ENCODE results near the gene WHRN. TPM values are rescaled to one million over a fixed set of nuclear protein-coding genes. Genes with fewer than 3 reads are reported as not detected.

The WHRN gene
- total RNA-seq, 1 experiment from 2014 or later: 0.61 TPM

GRCh38 chr9:114401344-114401743, 103.9 kb downstream of the WHRN start:
- DNase-seq (ENCODE audit: low spot score): no peak

DNA sequence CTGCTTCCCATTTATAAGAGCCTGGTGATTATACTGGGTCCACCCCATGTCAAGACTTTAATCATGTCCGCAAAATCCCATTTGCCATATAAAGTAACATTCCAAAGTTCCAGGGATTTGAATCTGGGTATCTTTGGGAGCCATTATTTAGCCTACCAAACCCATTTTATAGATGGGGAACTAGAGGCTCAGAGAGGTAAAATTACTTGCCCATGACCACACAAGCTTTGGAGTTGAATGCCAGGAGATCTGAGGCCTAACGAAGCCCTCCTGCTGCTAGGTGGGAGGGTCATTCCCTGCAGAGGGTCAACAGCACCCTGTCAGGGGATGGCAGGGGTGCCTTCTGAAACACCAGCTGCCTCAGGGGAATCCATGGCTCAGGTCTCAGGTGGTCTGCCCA, 104.5 kb downstream of the WHRN start:
- no peak for DNase-seq (ENCODE audit: low spot score)

- no peak for DNase-seq (ENCODE audit: low spot score)
Measured at GRCh38 chr9:114400219-114400618, 105.1 kb downstream of the WHRN start.

DNA sequence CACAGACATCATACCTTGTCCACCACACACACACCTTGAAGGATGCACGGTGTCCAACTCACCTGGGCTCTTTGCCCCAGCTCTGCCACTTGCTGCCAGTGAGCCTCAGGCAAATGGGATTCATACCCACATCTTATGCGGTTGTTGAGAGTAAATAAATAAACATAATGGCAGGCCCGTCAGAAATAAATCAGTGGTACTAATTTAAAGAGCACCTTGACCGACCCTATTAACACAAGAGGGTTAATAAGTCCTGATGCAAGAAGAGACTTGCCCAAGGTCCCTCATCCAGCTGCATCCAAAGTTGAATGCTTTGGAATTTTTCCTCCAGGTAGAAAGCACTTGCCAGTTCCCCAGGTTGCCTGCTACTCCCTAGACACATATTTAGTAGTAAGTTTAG, 105.9 kb downstream of the WHRN start:
- no peak for DNase-seq (ENCODE audit: low spot score)

DNA sequence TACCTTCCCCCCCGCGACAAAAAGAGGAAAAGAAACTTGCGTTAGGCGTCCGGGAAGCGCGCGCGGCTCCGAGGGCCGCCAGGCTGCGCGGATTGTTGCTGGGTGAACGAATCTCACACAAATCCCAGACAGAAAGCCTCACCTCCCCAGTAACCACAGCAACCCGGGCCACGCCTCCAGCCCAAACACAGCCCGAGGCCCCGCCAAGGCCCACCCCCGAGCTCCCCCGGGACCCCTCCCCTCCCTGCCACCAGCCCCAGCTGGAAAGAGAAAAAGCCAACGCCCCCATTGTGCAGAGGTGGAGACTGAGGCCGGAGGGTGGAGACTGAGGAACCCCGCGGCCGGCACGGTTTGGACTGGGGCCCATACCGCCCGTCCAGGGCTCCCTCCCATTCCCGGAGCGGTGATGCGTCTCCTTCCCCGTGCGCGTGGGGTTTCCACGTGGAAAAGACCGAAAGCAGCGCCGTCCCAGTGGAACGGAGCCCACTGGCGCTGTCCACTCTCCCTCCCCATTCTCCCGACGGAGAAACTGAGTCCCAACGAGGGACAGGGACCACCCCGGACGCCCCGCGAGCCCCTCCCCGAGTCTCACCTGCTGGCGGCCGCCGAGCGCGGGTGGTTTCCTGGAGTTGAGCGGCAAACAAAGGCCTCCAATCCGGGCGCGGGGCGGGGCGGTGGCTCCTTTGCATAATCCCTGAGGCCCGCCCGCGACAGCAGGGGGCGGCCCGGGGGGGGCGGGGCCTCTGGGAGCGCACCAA, 107.2 kb downstream of the WHRN start:
- peak; percentile 93 for DNase-seq (ENCODE audit: low spot score)

DNA sequence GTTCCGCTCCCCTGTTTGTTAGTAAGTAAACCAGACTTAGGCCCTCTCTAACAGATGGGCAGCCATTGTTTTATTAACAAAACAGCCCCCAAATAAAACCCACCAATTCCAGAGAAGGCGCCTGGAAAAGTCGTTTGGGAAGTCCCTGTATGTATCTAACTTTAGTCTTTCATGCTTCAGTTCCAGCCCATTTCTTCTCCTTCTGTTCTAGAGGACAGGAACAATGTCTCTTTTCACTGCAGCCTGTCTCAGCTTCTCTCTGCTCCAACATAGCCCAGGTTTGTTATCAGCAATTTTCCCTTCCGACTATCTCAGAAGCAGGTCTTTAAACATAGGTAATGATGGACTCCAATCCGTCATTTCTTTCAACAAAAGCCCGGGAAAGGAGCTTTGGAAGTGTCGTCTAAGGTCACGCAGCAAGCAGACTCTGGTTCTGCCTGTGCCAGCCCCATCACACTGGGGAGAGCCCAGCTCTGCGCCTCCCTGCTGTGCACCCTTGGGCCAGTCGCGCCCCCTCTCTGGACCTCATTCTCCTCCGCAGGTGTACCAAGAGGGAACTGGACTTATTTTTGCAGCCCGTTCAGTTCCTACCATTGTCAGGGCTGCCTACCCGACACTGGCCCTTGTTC, 107.9 kb downstream of the WHRN start:
- no peak for DNase-seq (ENCODE audit: low spot score)

- DNase-seq (ENCODE audit: low spot score): no peak
Measured at GRCh38 chr9:114396558-114397218, 108.6 kb downstream of the WHRN start.

DNA sequence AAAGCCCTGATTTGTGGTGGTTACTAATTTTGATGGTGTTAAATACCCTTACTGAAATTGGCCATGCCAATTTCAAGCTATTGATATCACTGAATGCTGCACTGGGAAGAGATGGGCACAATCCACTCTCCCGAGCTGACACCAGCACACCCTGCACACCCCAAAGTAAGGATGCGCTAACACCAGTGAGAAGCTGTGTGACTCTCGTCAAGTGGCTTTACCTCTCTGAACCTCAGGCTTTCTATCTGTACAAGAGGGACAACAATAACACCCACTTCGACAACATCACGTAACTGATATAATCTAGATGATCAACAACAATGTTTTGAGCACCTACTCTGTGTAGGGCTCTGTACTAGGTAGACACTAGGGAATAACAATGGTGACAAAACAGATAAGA, 109.5 kb downstream of the WHRN start:
- no peak for DNase-seq (ENCODE audit: low spot score)

DNA sequence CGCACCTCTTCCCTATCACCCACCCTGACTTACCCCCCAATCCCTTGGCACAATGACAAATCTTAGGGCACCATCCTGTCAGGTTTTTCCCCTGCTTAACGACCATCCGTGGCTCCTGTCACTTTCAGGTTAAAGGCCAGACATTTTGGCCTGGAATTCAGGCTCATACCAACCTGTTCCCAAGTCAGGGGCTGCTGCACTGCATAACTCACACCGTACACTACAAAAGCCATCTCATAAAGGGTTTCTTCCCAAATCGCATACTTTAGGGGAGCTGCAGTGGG, 110.0 kb downstream of the WHRN start:
- no peak for DNase-seq (ENCODE audit: low spot score)

DNA sequence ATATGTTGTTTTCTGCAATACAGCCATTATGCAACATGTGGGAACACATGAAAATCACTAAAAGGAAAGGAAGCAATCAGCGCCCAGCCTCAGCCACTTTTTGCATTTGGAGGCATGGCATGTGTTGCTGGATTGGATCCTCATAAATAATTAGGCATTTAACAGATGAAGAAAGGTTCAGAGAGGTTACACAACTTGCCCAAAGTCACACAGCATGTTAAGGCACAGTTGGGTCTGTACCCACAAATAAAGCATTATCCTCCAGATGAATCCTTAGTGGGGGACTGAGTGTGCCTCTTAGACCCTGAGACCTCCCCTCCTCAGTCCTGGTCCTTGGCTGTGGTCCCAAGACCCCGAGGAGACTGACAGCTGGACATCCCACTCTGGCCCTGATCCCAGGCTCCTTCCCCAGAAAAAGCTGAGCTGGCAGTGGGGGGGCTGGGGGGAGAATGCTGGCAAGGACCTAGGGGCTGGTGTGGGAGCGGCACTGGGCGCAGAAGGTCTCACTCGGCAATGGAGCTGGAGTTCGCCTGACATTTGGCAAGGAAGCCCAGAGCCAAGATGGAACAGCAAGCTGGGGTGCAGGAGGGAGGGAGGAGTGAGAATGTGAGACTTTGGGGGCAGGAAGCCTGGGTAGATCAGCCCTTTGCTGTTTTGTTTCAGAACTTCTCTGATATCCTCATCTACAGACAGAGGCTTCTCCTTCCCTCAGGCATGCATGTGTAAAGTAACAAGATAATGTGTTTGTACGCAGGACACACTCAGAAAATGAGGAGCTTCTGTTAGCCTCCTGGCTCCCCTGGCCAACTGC, 110.5 kb downstream of the WHRN start:
- DNase-seq (ENCODE audit: low spot score): no peak

- peak; percentile 4 for DNase-seq (ENCODE audit: low spot score)
Measured at GRCh38 chr9:114392749-114393112, 112.5 kb downstream of the WHRN start.

GRCh38 chr9:114390952-114391351, 114.3 kb downstream of the WHRN start:
- no peak for DNase-seq (ENCODE audit: low spot score)

DNA sequence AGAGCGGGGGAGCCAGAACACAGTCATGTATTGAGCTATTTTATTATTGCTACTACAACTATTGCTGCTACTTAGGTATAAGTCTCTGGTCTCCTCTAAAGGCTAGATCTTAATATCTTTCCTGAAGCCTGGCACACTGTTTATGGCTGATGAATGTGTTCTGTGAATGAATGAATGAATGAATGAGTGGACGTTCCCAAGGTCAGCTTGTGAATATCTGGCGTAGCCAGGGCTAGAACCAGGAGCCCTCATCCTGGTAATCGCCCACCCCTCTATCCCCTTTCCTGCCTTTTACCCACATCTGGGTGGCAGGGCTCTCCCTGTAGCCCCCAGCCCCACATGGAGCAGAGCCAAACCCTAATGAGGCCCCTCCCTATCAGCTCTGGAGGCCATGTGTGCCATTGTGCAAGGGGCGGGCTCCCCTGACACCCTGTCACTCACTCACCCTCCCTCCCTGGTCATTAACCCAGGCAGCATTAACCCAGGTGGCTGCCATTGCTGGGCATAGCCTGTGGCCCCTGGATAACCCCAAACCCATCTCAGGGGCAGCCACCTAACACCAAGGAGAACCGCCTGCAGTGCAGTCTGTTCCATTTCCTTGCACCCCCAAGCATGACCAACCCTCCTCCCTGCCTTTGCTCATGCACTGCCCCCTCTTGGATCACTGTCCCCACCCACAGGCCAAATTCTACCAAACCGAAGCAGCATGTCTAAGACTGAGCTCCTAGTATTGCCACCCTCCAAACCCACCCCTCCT, 115.5 kb downstream of the WHRN start:
- DNase-seq (ENCODE audit: low spot score): no peak

GRCh38 chr9:114388764-114389375, 116.4 kb downstream of the WHRN start:
- DNase-seq (ENCODE audit: low spot score): no peak

DNA sequence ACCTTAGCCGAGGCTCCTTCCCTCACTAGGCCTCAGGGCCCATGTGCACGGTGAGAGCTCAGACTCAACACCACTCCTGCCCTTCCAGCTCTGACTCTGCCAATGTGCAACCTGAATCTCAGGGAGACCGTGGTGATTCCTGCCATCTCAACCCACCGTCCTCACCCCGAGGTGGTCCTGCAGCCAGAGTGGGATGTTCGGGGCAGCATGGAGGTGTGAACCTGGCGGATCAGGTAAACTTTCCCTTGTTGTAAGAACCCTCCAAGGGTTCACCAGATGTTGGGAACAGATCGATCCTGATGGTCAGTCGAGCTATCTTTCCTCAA, 117.0 kb downstream of the WHRN start:
- DNase-seq (ENCODE audit: low spot score): no peak

GRCh38 chr9:114387680-114388356, 117.5 kb downstream of the WHRN start, which contains the start of gene AKNA:
AKNA (minus strand) TSS chr9:114387982; CDS start chr9:114381333, 6,649 bp downstream.
- DNase-seq (ENCODE audit: low spot score): no peak

DNA sequence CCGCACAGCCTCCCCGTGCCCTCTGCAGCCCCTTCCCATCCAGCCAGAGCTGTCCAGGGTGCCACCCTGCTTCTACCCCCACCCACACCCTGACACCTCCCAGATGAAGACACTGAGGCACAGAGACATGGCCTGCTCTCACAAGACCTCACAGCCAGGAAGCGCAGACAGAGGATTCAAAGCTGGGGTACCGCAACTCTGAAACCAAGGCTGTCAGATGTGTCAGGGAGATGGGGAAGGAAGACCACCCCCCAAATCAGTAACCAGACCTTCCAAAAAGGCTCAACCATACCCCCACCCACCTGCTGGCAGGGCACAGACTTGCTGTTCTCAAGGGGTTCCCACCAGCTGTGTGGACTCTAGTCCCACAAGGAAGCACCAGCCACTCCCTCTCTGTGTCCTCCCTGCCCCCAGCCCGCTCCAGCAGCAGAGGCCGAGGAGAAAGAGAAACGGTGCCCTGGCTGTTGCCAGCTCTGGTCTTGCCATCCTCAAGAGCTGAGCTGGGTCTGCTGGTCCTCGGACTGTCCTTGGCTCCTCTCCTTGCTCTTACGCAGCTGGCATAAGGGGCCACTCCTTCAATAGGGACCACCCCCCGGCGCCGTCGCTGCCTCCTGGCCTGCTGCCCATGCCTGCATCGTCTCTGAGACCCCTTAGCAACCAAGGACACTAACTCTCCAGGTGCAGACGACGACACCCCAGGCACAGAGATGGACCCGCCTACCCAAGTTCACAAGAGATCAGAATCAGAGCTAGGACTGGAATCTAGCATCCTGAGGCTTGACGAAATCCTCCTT, 118.2 kb downstream of the WHRN start:
- no peak for DNase-seq (ENCODE audit: low spot score)

DNA sequence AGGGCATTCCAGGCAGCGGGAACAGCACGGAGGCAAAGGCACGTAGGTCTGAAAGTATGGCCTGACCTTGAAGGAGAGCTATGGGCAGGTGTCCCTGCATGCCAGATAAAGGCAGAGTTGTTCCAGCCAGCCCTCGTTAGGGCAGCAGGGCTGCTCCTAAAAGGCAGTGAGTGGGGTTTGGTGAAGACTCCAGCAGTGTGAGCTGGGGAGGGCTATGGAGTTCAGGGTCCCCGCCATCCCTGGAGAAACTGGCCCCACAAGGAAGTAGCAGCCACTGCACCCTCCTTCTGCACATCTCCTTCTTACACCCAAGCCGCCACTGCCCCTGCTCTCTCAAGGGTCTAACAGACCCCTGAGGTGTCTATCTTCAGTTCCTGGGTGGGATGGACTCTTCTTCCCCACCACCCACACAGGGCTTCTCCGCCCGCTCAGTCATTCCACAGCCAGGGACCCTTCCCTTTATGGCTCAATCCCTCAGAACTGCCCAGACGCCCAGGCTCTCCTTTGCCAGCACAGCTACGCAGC, 118.8 kb downstream of the WHRN start:
- DNase-seq (ENCODE audit: low spot score): no peak

GRCh38 chr9:114385397-114386181, 119.7 kb downstream of the WHRN start:
- no peak for DNase-seq (ENCODE audit: low spot score)
